K562 (cell line): Measurements from ENCODE around the gene SESN2. TPM values are rescaled to one million over a fixed set of nuclear protein-coding genes. Genes with fewer than 3 reads are reported as not detected.

Experiments
- BRCA1 ChIP-seq, 2 experiments: fragments of 450-650 bp in 1 of 2; sonication (generic) in 1 of 2; formaldehyde crosslinking in 1 of 2; IDR thresholded peaks; 2 replicates each; pipeline versions ENCODE4 v1.5.0 to v1.6.1; 2017 to 2020; ENCODE audit warnings: mild to moderate bottlenecking in 1 of 2, missing genetic modification reagents in 1 of 2
- CEBPG ChIP-seq, 3 experiments: fragments of 200-800 bp in 1 of 3; sonication (Bioruptor generic) in 1 of 3; sonication (generic) in 1 of 3; formaldehyde crosslinking in 1 of 3; IDR thresholded peaks in 2 of 3; conservative IDR thresholded peaks in 1 of 3; 2 replicates each; pipeline versions ENCODE4 v1.6.1 to v1.8.0; 2016 to 2022; ENCODE audit warnings: missing compliant biosample characterization in 2 of 3, missing genetic modification characterization in 2 of 3, mild to moderate bottlenecking in 1 of 3, missing genetic modification reagents in 1 of 3
- DNMT1 ChIP-seq: fragments of 450-650 bp; IDR thresholded peaks from 2 replicates; pipeline ENCODE4 v1.6.1; 2016; ENCODE audit warnings: antibody characterized with exemption, mild to moderate bottlenecking
- E4F1 ChIP-seq: fragments of 250-450 bp; sonication (Bioruptor Pico); IDR thresholded peaks from 2 replicates; pipeline ENCODE4 v1.5.0; 2021; ENCODE audit warnings: mild to moderate bottlenecking, borderline replicate concordance
- EP400 ChIP-seq: fragments of 450-650 bp; IDR thresholded peaks from 2 replicates; pipeline ENCODE4 v1.6.1; 2017; ENCODE audit warnings: antibody characterized with exemption, mild to moderate bottlenecking, moderate library complexity
- ETV6 ChIP-seq, 3 experiments: fragments of 150-350 bp in 1 of 3; sonication (generic) in 1 of 3; formaldehyde crosslinking in 1 of 3; IDR thresholded peaks; 2 replicates each; pipeline versions ENCODE4 v1.6.1 to v1.8.0; 2014 to 2022; ENCODE audit warnings: borderline replicate concordance in 2 of 3, low read depth in 2 of 3, antibody characterized with exemption in 1 of 3, low read length in 1 of 3, mild to moderate bottlenecking in 1 of 3, missing genetic modification reagents in 1 of 3
- GTF2A2 ChIP-seq: IDR thresholded peaks from 2 replicates; pipeline ENCODE4 v1.6.1; 2016; ENCODE audit warnings: mild to moderate bottlenecking, missing genetic modification characterization, missing compliant biosample characterization
- ILF3 ChIP-seq: fragments of 450-650 bp; IDR thresholded peaks from 2 replicates; pipeline ENCODE4 v1.6.1; 2018; ENCODE audit warnings: antibody characterized with exemption, mild to moderate bottlenecking, moderate library complexity, borderline replicate concordance
- KAT7 ChIP-seq: sonication (generic); formaldehyde crosslinking; IDR thresholded peaks from 2 replicates; pipeline ENCODE4 v1.8.0; 2022; ENCODE audit warnings: missing genetic modification reagents, mild to moderate bottlenecking, borderline replicate concordance
- L3MBTL2 ChIP-seq: fragments of 450-650 bp; IDR thresholded peaks from 2 replicates; pipeline ENCODE4 v1.6.1; 2016; ENCODE audit warnings: mild to moderate bottlenecking, moderate library complexity
- MTA1 ChIP-seq: fragments of 450-650 bp; IDR thresholded peaks from 2 replicates; pipeline ENCODE4 v1.6.1; 2017; ENCODE audit warnings: borderline replicate concordance
- MTA3 ChIP-seq: fragments of 450-650 bp; formaldehyde crosslinking; IDR thresholded peaks from 2 replicates; pipeline ENCODE4 v1.6.1; 2017; ENCODE audit warnings: mild to moderate bottlenecking, borderline replicate concordance
- NR2C1 ChIP-seq, 2 experiments: fragments of 450-650 bp; IDR thresholded peaks; 2 replicates each; pipeline ENCODE4 v1.6.1; 2017; ENCODE audit warnings: mild to moderate bottlenecking in 2 of 2, antibody characterized with exemption in 1 of 2, inconsistent platforms in 1 of 2, missing compliant biosample characterization in 1 of 2, missing genetic modification characterization in 1 of 2
- NR2C2 ChIP-seq, 2 experiments: fragments of 200-800 bp in 1 of 2; sonication (Bioruptor generic) in 1 of 2; sonication (generic) in 1 of 2; formaldehyde crosslinking in 1 of 2; IDR thresholded peaks; 2 replicates each; pipeline versions ENCODE4 v1.6.1 to v1.8.0; 2016 to 2022; ENCODE audit warnings: mild to moderate bottlenecking in 1 of 2, missing compliant biosample characterization in 1 of 2, missing genetic modification characterization in 1 of 2, missing genetic modification reagents in 1 of 2
- RBM25 ChIP-seq: fragments of 200-400 bp; formaldehyde crosslinking; IDR thresholded peaks from 2 replicates; pipeline ENCODE4 v1.6.1; 2018; ENCODE audit warnings: low read length, low read depth, moderate library complexity; ENCODE audit not compliant: severe bottlenecking
- SMARCA5 ChIP-seq: fragments of 450-650 bp; IDR thresholded peaks from 2 replicates; pipeline ENCODE4 v1.6.1; 2016
- SRSF9 ChIP-seq: fragments of 200-400 bp; formaldehyde crosslinking; IDR thresholded peaks from 2 replicates; pipeline ENCODE4 v1.6.1; 2017; ENCODE audit warnings: low read depth, low read length, borderline replicate concordance
- TAF7 ChIP-seq: fragments of 450-650 bp; IDR thresholded peaks from 2 replicates; pipeline ENCODE4 v1.6.1; 2016; ENCODE audit warnings: missing genetic modification characterization, missing compliant biosample characterization
- ZNF408 ChIP-seq: fragments of 250-450 bp; sonication (Bioruptor Pico); IDR thresholded peaks from 2 replicates; pipeline ENCODE4 v1.4.0; 2020; ENCODE audit warnings: low read depth, mild to moderate bottlenecking, moderate library complexity
- ZNF75A ChIP-seq: fragments of 450-650 bp; formaldehyde crosslinking; IDR thresholded peaks from 2 replicates; pipeline ENCODE4 v1.4.0; 2020; ENCODE audit warnings: mild to moderate bottlenecking
- polyA plus RNA-seq, 8 experiments: library from polyadenylated mRNA; depleted of rRNA in 4 of 8; stranded (reverse) in 5 of 8; unstranded in 3 of 8; fragments of >200 nt; fragmentation: Nextera tagmentation in 2 of 8; fragmentation: Illumina TruSeq in 1 of 8; extraction: Ambion mirVana in 2 of 8; extraction: Trizol in 1 of 8; gene quantifications; 2 replicates each; pipeline versions ENCODE4 v1.2.1 to v1.2.3, GENCODE V29; 2011 to 2014; ENCODE audit warnings: inconsistent platforms in 1 of 8, missing spikeins in 1 of 8
- total RNA-seq, 7 experiments: library from RNA; depleted of rRNA in 6 of 7; stranded (reverse); fragments of >200 nt in 6 of 7; fragmentation: Illumina TruSeq in 2 of 7; extraction: Trizol in 2 of 7; gene quantifications; 2 replicates each; pipeline versions ENCODE4 v1.2.1 to v1.2.3, GENCODE V29; 2011 to 2021; ENCODE audit warnings: low replicate concordance in 1 of 7
- TF ChIP-seq, protein P1 (sequence below): fragments of 250-450 bp; sonication (Bioruptor Pico); IDR thresholded peaks from 2 replicates; pipeline ENCODE4 v1.8.0; 2022; ENCODE audit warnings: inconsistent platforms, mild to moderate bottlenecking, moderate library complexity, borderline replicate concordance

The SESN2 gene
- total and polyA plus RNA-seq, 9 of the 15 experiments (the other 6 are each of a cell fraction or from before 2014, with no cell fraction given) = 3.7 to 71.3 (median 16.8) TPM

DNA sequence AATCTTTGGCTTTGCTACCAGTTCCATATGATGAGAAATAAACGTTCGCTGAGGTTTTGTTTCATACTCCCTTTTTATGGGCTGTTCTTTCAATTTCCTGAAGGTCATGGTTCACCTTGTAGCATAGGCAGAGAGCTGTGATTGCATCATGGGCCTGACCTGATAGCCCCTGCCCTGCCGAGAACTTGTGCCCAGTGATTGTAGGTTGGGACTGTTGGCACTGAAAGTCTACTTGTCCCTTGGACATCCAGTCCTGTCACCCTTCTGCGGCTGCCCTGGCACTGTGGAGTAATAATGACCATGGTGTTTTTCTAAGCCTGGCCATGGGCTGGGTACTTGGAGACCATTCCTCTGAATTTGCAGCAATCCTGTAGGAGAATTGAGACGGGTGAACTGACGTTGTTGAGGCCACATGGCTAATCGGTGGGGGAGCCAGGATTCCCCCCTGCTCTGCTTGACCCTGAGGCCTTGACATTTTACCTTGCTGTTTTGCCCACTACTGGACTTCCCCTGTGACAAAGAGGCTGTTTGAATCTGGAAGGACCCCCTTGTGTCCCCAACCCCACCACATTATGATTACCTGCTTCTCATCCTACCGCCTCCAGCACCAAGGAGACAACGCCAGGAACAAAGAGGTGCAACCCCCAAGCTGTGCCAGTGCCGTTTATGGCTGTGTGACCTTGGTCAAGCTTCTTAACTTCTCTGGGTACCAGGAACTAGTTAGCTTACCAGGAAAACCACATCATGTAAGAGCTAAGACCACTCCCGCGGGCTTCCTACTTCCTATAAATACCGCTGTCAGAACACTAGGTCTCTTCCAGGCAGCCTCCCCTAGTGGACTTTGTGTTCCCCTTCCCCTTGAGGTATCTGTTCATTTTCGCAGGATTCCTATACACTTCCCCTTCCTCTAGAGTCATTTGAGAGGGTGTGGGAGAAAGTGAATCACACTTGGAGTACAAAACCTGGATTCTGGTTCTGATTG lies 23.4 kb downstream of the SESN2 start (continued):
- TF ChIP-seq, protein P1, sequence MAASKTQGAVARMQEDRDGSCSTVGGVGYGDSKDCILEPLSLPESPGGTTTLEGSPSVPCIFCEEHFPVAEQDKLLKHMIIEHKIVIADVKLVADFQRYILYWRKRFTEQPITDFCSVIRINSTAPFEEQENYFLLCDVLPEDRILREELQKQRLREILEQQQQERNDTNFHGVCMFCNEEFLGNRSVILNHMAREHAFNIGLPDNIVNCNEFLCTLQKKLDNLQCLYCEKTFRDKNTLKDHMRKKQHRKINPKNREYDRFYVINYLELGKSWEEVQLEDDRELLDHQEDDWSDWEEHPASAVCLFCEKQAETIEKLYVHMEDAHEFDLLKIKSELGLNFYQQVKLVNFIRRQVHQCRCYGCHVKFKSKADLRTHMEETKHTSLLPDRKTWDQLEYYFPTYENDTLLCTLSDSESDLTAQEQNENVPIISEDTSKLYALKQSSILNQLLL (CRISPR knock-in tag) = no peak
- TF ChIP-seq ILF3 (peak; percentile 29; the same call in 1 of the 2 replicates), ETV6 (IDR thresholded peaks at IDR 0.05; ENCODE audit: borderline replicate concordance in 1 of 2, low read depth in 2 of 2, low read length in 1 of 2) (peak; percentile 63 to 86; a peak in 3 of 4 replicates), ETV6 (CRISPR knock-in tag; IDR thresholded peaks at IDR 0.05; ENCODE audit: borderline replicate concordance) (no peak), RBM25 (peak; percentile 48), GTF2A2 (no peak), ZNF408 (no peak), DNMT1 (no peak), NR2C2 (CRISPR knock-in tag; IDR thresholded peaks at IDR 0.05) (no peak), NR2C2 (tag; IDR thresholded peaks at IDR 0.05) (peak; percentile 52), MTA1 (no peak), TAF7 (tag) (no peak), SMARCA5 (peak; percentile 71; the same call in 1 of the 2 replicates), EP400 (no peak), NR2C1 (IDR thresholded peaks at IDR 0.05) (no peak), NR2C1 (tag; IDR thresholded peaks at IDR 0.05) (peak; percentile 27; the same call in 1 of the 2 replicates), CEBPG (CRISPR knock-in tag; IDR thresholded peaks at IDR 0.05) (peak; percentile 37; the same call in 1 of the 2 replicates), CEBPG (tag; conservative IDR thresholded peaks at IDR 0.05 in 1 of 2, IDR thresholded peaks at IDR 0.05 in 1 of 2) (peak; percentile 57 to 85), ZNF75A (CRISPR knock-in tag) (no peak), KAT7 (CRISPR knock-in tag) (no peak), L3MBTL2 (no peak), E4F1 (CRISPR knock-in tag) (no peak), BRCA1 (IDR thresholded peaks at IDR 0.05) (no peak), BRCA1 (CRISPR knock-in tag; IDR thresholded peaks at IDR 0.05) (no peak), MTA3 (no peak), SRSF9 (no peak)
